ENCODE measurements around the gene PDE2A. TPM values are rescaled to one million over a fixed set of nuclear protein-coding genes. Genes with fewer than 3 reads are reported as not detected.

The PDE2A gene
- total RNA-seq, 3 donors from 2014 or later = 23.7 to 85.9 (median 67.0) TPM

- intact Hi-C loops (cut with DNase I; ENCODE audit: low total_unique reads) = no loop called here
- H3K9me3 ChIP-seq = no peaks in the 10 kb centered on the region
- no peak overlapping the region for H3K4me3 ChIP-seq
- no peak overlapping the region for H3K27ac ChIP-seq
- TF ChIP-seq CTCF (IDR thresholded peaks at IDR 0.05) = no peak
- TF ChIP-seq POLR2AphosphoS5 (IDR thresholded peaks at IDR 0.05) = no peak
- H3K27me3 ChIP-seq = no peaks in the 10 kb centered on the region
- no peaks in the 10 kb centered on the region for H3K36me3 ChIP-seq
- no peaks in the 10 kb centered on the region for H3K4me1 ChIP-seq
- DNase-seq (ENCODE audit: low spot score in 2 of 2) = no peak
Observed at GRCh38 chr11:72649215-72649976, 24.8 kb downstream of the PDE2A start.

- Histone ChIP-seq H3K4me1 (no peaks in the 10 kb centered on the region), H3K4me3 (no peak overlapping the region), H3K27me3 (no peaks in the 10 kb centered on the region), H3K36me3 (no peaks in the 10 kb centered on the region), H3K9me3 (no peaks in the 10 kb centered on the region), H3K27ac (no peak overlapping the region)
- intact Hi-C loops (cut with DNase I; ENCODE audit: low total_unique reads) = no loop called here
- no peak for DNase-seq (ENCODE audit: low spot score in 2 of 2)
- no peak for TF ChIP-seq POLR2A (IDR thresholded peaks at IDR 0.05)
- TF ChIP-seq POLR2AphosphoS5 (IDR thresholded peaks at IDR 0.05) = no peak
- TF ChIP-seq CTCF (IDR thresholded peaks at IDR 0.05) = no peak
Observed at GRCh38 chr11:72648384-72649136, 25.7 kb downstream of the PDE2A start.

- Histone ChIP-seq H3K9me3 (no peaks in the 10 kb centered on the region), H3K36me3 (no peaks in the 10 kb centered on the region), H3K4me3 (no peak overlapping the region), H3K27me3 (no peaks in the 10 kb centered on the region), H3K27ac (no peak overlapping the region), H3K4me1 (no peaks in the 10 kb centered on the region)
- DNase-seq (ENCODE audit: low spot score in 2 of 2) = no peak
- no peak for TF ChIP-seq CTCF (IDR thresholded peaks at IDR 0.05)
- TF ChIP-seq POLR2A (IDR thresholded peaks at IDR 0.05) = no peak
- TF ChIP-seq POLR2AphosphoS5 (IDR thresholded peaks at IDR 0.05) = no peak
- intact Hi-C loops (cut with DNase I; ENCODE audit: low total_unique reads) = no loop called here
Observed at GRCh38 chr11:72647882-72648281, 26.3 kb downstream of the PDE2A start.

- intact Hi-C loops (cut with DNase I; ENCODE audit: low total_unique reads) = no loop called here
- H3K4me3 ChIP-seq = no peak overlapping the region
- no peaks in the 10 kb centered on the region for H3K36me3 ChIP-seq
- TF ChIP-seq POLR2AphosphoS5 (IDR thresholded peaks at IDR 0.05) (no peak), POLR2A (IDR thresholded peaks at IDR 0.05) (no peak), CTCF (IDR thresholded peaks at IDR 0.05) (no peak)
- H3K27ac ChIP-seq = no peak overlapping the region
- no peaks in the 10 kb centered on the region for H3K4me1 ChIP-seq
- no peaks in the 10 kb centered on the region for H3K27me3 ChIP-seq
- H3K9me3 ChIP-seq = no peaks in the 10 kb centered on the region
- DNase-seq (ENCODE audit: low spot score in 2 of 2) = no peak
Observed at GRCh38 chr11:72646472-72646871, 27.8 kb downstream of the PDE2A start.

- intact Hi-C loops (cut with DNase I; ENCODE audit: low total_unique reads) = no loop called here
Observed at GRCh38 chr11:72646024-72646423, 28.2 kb downstream of the PDE2A start.

More at GRCh38 chr11:72646024-72646423, 28.2 kb downstream of the PDE2A start:
- Histone ChIP-seq H3K27ac (no peak overlapping the region), H3K9me3 (no peaks in the 10 kb centered on the region), H3K4me1 (no peaks in the 10 kb centered on the region), H3K36me3 (no peaks in the 10 kb centered on the region), H3K27me3 (peaks cover 0 to 4% of the 10 kb centered on the region in 2 donors), H3K4me3 (no peak overlapping the region)
- no peak for TF ChIP-seq POLR2AphosphoS5 (IDR thresholded peaks at IDR 0.05)
- TF ChIP-seq CTCF (IDR thresholded peaks at IDR 0.05) = no peak
- no peak for TF ChIP-seq POLR2A (IDR thresholded peaks at IDR 0.05)
- no peak for DNase-seq (ENCODE audit: low spot score in 2 of 2)

All from breast epithelium (tissue), 4 donors.